Mucosa of stomach (tissue), 1 donor: ENCODE data around the gene SIX3.

Experiments used
- H3K27me3 ChIP-seq: one replicate; pipeline ENCODE4 v1.7.0; 2013; ENCODE audit warnings: mild to moderate bottlenecking, low read length; ENCODE audit not compliant: control insufficient read depth, insufficient read depth
- H3K36me3 ChIP-seq: one replicate; pipeline ENCODE4 v1.7.0; 2013; ENCODE audit warnings: low read length; ENCODE audit not compliant: control insufficient read depth, insufficient read depth
- H3K4me1 ChIP-seq: one replicate; pipeline ENCODE4 v1.7.0; 2013; ENCODE audit warnings: mild to moderate bottlenecking, low read length; ENCODE audit not compliant: control insufficient read depth, insufficient read depth
- H3K4me3 ChIP-seq: one replicate; pipeline ENCODE4 v1.7.0; 2013; ENCODE audit warnings: low read length
- H3K9ac ChIP-seq: one replicate; pipeline ENCODE4 v1.7.0; 2013; ENCODE audit warnings: mild to moderate bottlenecking, low read length, moderate library complexity
- H3K9me3 ChIP-seq: one replicate; pipeline ENCODE4 v1.7.0; 2013; ENCODE audit warnings: mild to moderate bottlenecking, low read length, moderate library complexity; ENCODE audit not compliant: control insufficient read depth
- donor health status: Pancreatic carcinoma.

SIX3 gene

GRCh38 chr2:44941551-44942234, at the start of gene SIX3:
Gene SIX3 (plus strand): TSS chr2:44941702. CDS start chr2:44942105, 403 bp downstream.
- no peaks in the 10 kb centered on the region for H3K36me3 ChIP-seq
- H3K4me1 ChIP-seq: peaks cover 34% of the 10 kb centered on the region
- H3K4me3 ChIP-seq: no peak within 1 kb of the TSS
- H3K9me3 ChIP-seq: no peaks in the 10 kb centered on the region
- peaks cover 96% of the 10 kb centered on the region for H3K27me3 ChIP-seq
- H3K9ac ChIP-seq: no peak within 1 kb of the TSS

- Histone ChIP-seq H3K9me3 (no peaks in the 10 kb centered on the region), H3K9ac (no peak overlapping the region), H3K4me3 (no peak overlapping the region)
Observed at GRCh38 chr2:44894058-44894457, 47.4 kb upstream of the SIX3 start.

GRCh38 chr2:44895061-44895460, 46.4 kb upstream of the SIX3 start:
- Histone ChIP-seq H3K4me3 (no peak overlapping the region), H3K4me1 (no peaks in the 10 kb centered on the region), H3K9me3 (no peaks in the 10 kb centered on the region), H3K36me3 (no peaks in the 10 kb centered on the region), H3K9ac (no peak overlapping the region), H3K27me3 (no peaks in the 10 kb centered on the region)

More at GRCh38 chr2:44894058-44894457, 47.4 kb upstream of the SIX3 start:
- Histone ChIP-seq H3K4me1 (no peaks in the 10 kb centered on the region), H3K27me3 (no peaks in the 10 kb centered on the region), H3K36me3 (no peaks in the 10 kb centered on the region)

- no peaks in the 10 kb centered on the region for H3K27me3 ChIP-seq
- H3K9me3 ChIP-seq: no peaks in the 10 kb centered on the region
- no peak overlapping the region for H3K9ac ChIP-seq
- H3K4me3 ChIP-seq: no peak overlapping the region
- H3K4me1 ChIP-seq: no peaks in the 10 kb centered on the region
- H3K36me3 ChIP-seq: no peaks in the 10 kb centered on the region
Observed at GRCh38 chr2:44897406-44897805, 44.1 kb upstream of the SIX3 start.

GRCh38 chr2:44902217-44903137, 39.0 kb upstream of the SIX3 start:
- H3K36me3 ChIP-seq: no peaks in the 10 kb centered on the region
- peaks cover 7% of the 10 kb centered on the region for H3K27me3 ChIP-seq
- H3K4me3 ChIP-seq: no peak overlapping the region
- no peaks in the 10 kb centered on the region for H3K9me3 ChIP-seq
- H3K9ac ChIP-seq: no peak overlapping the region
- no peaks in the 10 kb centered on the region for H3K4me1 ChIP-seq

GRCh38 chr2:44904578-44904977, 36.9 kb upstream of the SIX3 start:
- Histone ChIP-seq H3K36me3 (no peaks in the 10 kb centered on the region), H3K9ac (no peak overlapping the region), H3K27me3 (peaks cover 7% of the 10 kb centered on the region), H3K9me3 (no peaks in the 10 kb centered on the region), H3K4me3 (no peak overlapping the region), H3K4me1 (no peaks in the 10 kb centered on the region)

GRCh38 chr2:44906972-44907371, 34.5 kb upstream of the SIX3 start:
- no peaks in the 10 kb centered on the region for H3K9me3 ChIP-seq
- H3K36me3 ChIP-seq: no peaks in the 10 kb centered on the region
- H3K4me1 ChIP-seq: no peaks in the 10 kb centered on the region
- H3K27me3 ChIP-seq: peaks cover 7% of the 10 kb centered on the region
- H3K4me3 ChIP-seq: no peak overlapping the region
- H3K9ac ChIP-seq: no peak overlapping the region

- Histone ChIP-seq H3K4me1 (no peaks in the 10 kb centered on the region), H3K36me3 (no peaks in the 10 kb centered on the region), H3K27me3 (peaks cover 7% of the 10 kb centered on the region), H3K4me3 (no peak overlapping the region), H3K9ac (no peak overlapping the region), H3K9me3 (no peaks in the 10 kb centered on the region)
Observed at GRCh38 chr2:44909831-44910230, 31.7 kb upstream of the SIX3 start.

- Histone ChIP-seq H3K36me3 (no peaks in the 10 kb centered on the region), H3K27me3 (peaks cover 2% of the 10 kb centered on the region), H3K9ac (no peak overlapping the region), H3K4me1 (no peaks in the 10 kb centered on the region), H3K9me3 (no peaks in the 10 kb centered on the region), H3K4me3 (no peak overlapping the region)
Observed at GRCh38 chr2:44912660-44913059, 28.8 kb upstream of the SIX3 start.

- Histone ChIP-seq H3K9me3 (no peaks in the 10 kb centered on the region), H3K27me3 (peaks cover 22% of the 10 kb centered on the region), H3K36me3 (no peaks in the 10 kb centered on the region), H3K9ac (no peak overlapping the region), H3K4me3 (no peak overlapping the region), H3K4me1 (peaks cover 7% of the 10 kb centered on the region)
Observed at GRCh38 chr2:44916291-44916690, 25.2 kb upstream of the SIX3 start.

GRCh38 chr2:44918095-44918775, 23.3 kb upstream of the SIX3 start:
- Histone ChIP-seq H3K9ac (no peak overlapping the region), H3K4me1 (peaks cover 7% of the 10 kb centered on the region), H3K27me3 (peaks cover 32% of the 10 kb centered on the region), H3K9me3 (no peaks in the 10 kb centered on the region), H3K4me3 (no peak overlapping the region), H3K36me3 (no peaks in the 10 kb centered on the region)

GRCh38 chr2:44920751-44921150, 20.8 kb upstream of the SIX3 start:
- Histone ChIP-seq H3K36me3 (no peaks in the 10 kb centered on the region), H3K4me1 (peaks cover 7% of the 10 kb centered on the region), H3K4me3 (no peak overlapping the region), H3K9me3 (no peaks in the 10 kb centered on the region), H3K27me3 (peaks cover 54% of the 10 kb centered on the region), H3K9ac (no peak overlapping the region)
